Pancreas (tissue), 10 donors: ENCODE results near the gene TIPIN. TPM values are rescaled to one million over a fixed set of nuclear protein-coding genes. Genes with fewer than 3 reads are reported as not detected.
"Not testable (repeated sequence)": the region's sequence is repeated elsewhere in the genome, so short reads cannot be mapped to it uniquely, and the experiment has no call there.

ENCODE experiments used
- ATAC-seq, 4 donors: fragments of 200-7000 bp; cut with Tn5 transposase; one replicate each; pipeline versions ENCODE4 v1.8.0 to v1.9.1; 2020; ENCODE audit warnings: mild to moderate bottlenecking in 4 of 4, moderate library complexity in 4 of 4
- DNase-seq, 6 donors: peaks; one replicate each; pipeline ENCODE4 v3.0.0-alpha.2; 2020
- FAIRE-seq: peaks from 2 replicates; lab custom pipeline; 2012; peaks lifted over from hg19 to GRCh38; lab: Jason Lieb, UNC
- H3K27ac ChIP-seq, 4 donors: fragments of 200-600 bp; sonication (generic); 1 replicate in 3 of 4; 2 replicates in 1 of 4; pipeline versions ENCODE4 v1.5.0 to v1.8.0; 2020
- H3K27me3 ChIP-seq, 4 donors: fragments of 200-600 bp; one replicate each; pipeline ENCODE4 v1.8.0; 2021
- H3K36me3 ChIP-seq, 3 donors: fragments of 200-600 bp; sonication (generic) in 1 of 3; one replicate each; pipeline versions ENCODE4 v1.5.0 to v1.8.0; 2020 to 2021
- H3K4me1 ChIP-seq, 3 donors: fragments of 200-600 bp; one replicate each; pipeline ENCODE4 v1.8.0; 2021
- H3K4me3 ChIP-seq, 4 donors: fragments of 200-600 bp; sonication (generic) in 2 of 4; one replicate each; pipeline versions ENCODE4 v1.5.0 to v1.8.0; 2020 to 2021
- H3K9me3 ChIP-seq, 4 donors: fragments of 200-600 bp; one replicate each; pipeline ENCODE4 v1.8.0; 2021
- CTCF ChIP-seq, 4 donors: fragments of 200-600 bp; sonication (generic) in 3 of 4; IDR thresholded peaks; one replicate each; pipeline versions ENCODE4 v1.5.0 to v1.8.0; 2021; ENCODE audit warnings: antibody characterized with exemption in 4 of 4
- WGBS, 2 donors: extraction: QIAGEN DNeasy Blood & Tissue Kit; methylation state at CpG; one replicate each; pipeline ENCODE4 v1.1.7; 2013; 5-methylcytosine and 5-hydroxymethylcytosine counted together
- intact Hi-C, 3 donors: fragments of 100-400 bp; cut with DNase I; formaldehyde crosslinking; loops; one replicate each; pipeline versions ENCODE4 v1.11.1 to v1.14.2; 2022
- polyA plus RNA-seq, 2 donors: library from polyadenylated mRNA; stranded (reverse); fragments of 200-250 nt; gene quantifications; one replicate each; pipeline ENCODE4 v1.2.3, GENCODE V29; 2013
- total RNA-seq, 6 donors: library from RNA; stranded (reverse); fragmentation: NEBNext Ultra II Directional in 4 of 6; extraction: Animal tissue kit (Norgen Biotek cat#: 25700) in 4 of 6; gene quantifications; one replicate each; pipeline versions ENCODE4 v1.2.1 to v1.2.4, GENCODE V29; 2021 to 2023
- donor health status: healthy with polysubstance abuse.
- donor health status: DM: no; HTN: no; CAD: no; lungs with moderate emphysema.
- donor health status: DM: no; HTN: no; CAD: no.
- donor health status: control.
- donor health status: control.
- donor health status: Bipolar disorder and iron deficiency.
- donor health status: DM: yes; HTN: yes; CAD: no.
- donor health status: DM: no; HTN: no; CAD: no.
- donor health status: DM: no; HTN: no; CAD: no.
- donor health status: DM: yes; HTN: yes; CAD: no.

The TIPIN gene
- total and polyA plus RNA-seq, 8 donors: 2.5 to 5.2 (median 3.4) TPM

DNA sequence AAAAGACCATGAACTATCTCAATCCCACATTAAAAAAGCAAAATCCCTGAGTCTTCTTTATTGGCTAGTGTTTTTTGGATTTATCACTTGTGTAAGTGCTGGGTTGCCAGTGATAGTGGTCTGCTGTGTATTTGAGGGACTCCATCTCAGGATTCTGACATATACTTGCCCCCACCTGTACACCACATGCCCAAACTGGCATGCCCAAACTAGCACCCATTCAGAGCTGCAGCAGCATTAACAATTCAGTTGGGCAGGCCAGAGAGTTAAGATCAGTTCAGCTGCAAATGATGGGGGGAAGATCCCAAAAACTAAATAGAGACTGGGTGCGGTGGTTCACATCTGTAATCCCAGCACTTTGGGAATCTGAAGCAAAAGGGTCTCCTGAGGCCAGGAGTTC lies 6.3 kb upstream of the TIPIN start:
- no peaks in the 10 kb centered on the region for H3K9me3 ChIP-seq
- intact Hi-C loops: no loop called here
- no peaks in the 10 kb centered on the region for H3K4me1 ChIP-seq
- no peak overlapping the region for H3K4me3 ChIP-seq
- no peaks in the 10 kb centered on the region for H3K27me3 ChIP-seq
- FAIRE-seq: no peak
- no peak for TF ChIP-seq CTCF (IDR thresholded peaks at IDR 0.05)
- DNase-seq: no peak
- H3K27ac ChIP-seq: no peak overlapping the region
- H3K36me3 ChIP-seq: no peaks in the 10 kb centered on the region
- WGBS, 2 donors: 94 to 95% methylated on average over 1 of the region's 1 CpG
- no peak for ATAC-seq

DNA sequence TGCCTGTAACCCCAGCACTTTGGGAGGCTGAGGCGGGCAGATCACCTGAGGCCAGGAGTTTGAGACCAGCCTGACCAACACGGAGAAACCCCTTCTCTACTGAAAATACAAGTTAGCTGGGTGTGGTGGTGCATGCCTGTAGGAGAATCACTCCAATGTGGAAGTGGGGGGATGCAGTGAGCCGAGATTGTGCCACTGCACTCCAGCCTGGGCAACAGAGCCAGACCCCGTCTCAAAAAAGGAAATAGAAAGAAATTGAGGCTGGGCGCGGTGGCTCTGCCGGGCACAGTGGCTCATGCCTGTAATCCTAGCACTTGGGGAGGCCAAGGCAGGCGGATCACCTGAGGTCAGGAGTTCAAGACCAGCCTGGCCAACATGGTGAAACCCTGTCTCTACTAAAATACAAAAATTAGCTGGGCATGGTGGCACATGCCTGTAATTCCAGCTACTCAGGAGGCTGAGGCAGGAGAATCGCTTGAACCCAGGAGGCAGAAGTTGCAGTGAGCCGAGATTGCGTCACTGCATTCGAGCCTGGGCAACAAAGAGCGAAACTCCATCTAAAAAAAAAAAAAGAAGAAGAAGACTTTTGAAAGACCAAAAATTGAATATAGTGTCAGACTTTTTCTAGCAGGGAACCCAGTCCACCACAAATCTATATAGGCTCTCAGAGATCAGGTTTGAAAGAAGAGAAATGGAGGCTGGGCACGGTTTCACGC lies 5.4 kb upstream of the TIPIN start:
- intact Hi-C loops, H3K36me3 ChIP-seq, H3K27me3 ChIP-seq, H3K4me3 ChIP-seq, FAIRE-seq, ATAC-seq, H3K4me1 ChIP-seq, H3K9me3 ChIP-seq, H3K27ac ChIP-seq, DNase-seq: not testable (repeated sequence)
- 83 to 87% methylated on average over 15 of the region's 15 CpGs for WGBS, 2 donors

GRCh38 chr15:66359740-66360139 lies 3.3 kb upstream of the TIPIN start:
- Histone ChIP-seq H3K4me1 (no peaks in the 10 kb centered on the region), H3K27me3 (no peaks in the 10 kb centered on the region), H3K9me3 (no peaks in the 10 kb centered on the region), H3K4me3 (no peak overlapping the region), H3K36me3 (no peaks in the 10 kb centered on the region), H3K27ac (no peak overlapping the region)
- DNase-seq (no peak), FAIRE-seq (no peak), ATAC-seq (no peak)
- 83 to 84% methylated on average over 7 of the region's 7 CpGs for WGBS, 2 donors
- TF ChIP-seq CTCF (IDR thresholded peaks at IDR 0.05): no peak
- intact Hi-C loops: no loop called here

GRCh38 chr15:66356077-66356358 lies 467 bp downstream of the TIPIN start:
- Histone ChIP-seq H3K27ac (peak overlapping the region in 3 of 4 donors; percentile 33 to 52 (median 49)), H3K9me3 (no peaks in the 10 kb centered on the region), H3K36me3 (no peaks in the 10 kb centered on the region), H3K4me3 (peak overlapping the region; percentile 42 to 69 (median 53)), H3K4me1 (no peaks in the 10 kb centered on the region), H3K27me3 (no peaks in the 10 kb centered on the region)
- ATAC-seq (peak in 1 of 4 donors; percentile 21), DNase-seq (peak in 1 of 6 donors; percentile 4), FAIRE-seq (no peak)
- no peak for TF ChIP-seq CTCF (IDR thresholded peaks at IDR 0.05)
- WGBS, 2 donors: 5 to 11% methylated on average over 12 of the region's 12 CpGs
- intact Hi-C loops: no loop called here

- FAIRE-seq, DNase-seq, H3K36me3 ChIP-seq, H3K9me3 ChIP-seq, H3K4me1 ChIP-seq, H3K27ac ChIP-seq, H3K4me3 ChIP-seq, intact Hi-C loops, H3K27me3 ChIP-seq: not testable (repeated sequence)
- peak in 1 of 4 donors; percentile 40 for ATAC-seq
- WGBS, 2 donors: 49 to 52% methylated on average over 5 of the region's 5 CpGs
Observed at GRCh38 chr15:66348530-66348929, 8.0 kb downstream of the TIPIN start.

GRCh38 chr15:66328771-66329170 lies 27.7 kb downstream of the TIPIN start:
- DNase-seq (no peak), ATAC-seq (no peak), FAIRE-seq (no peak)
- TF ChIP-seq CTCF (IDR thresholded peaks at IDR 0.05): no peak
- intact Hi-C loops: no loop called here
- H3K4me3 ChIP-seq: no peak overlapping the region
- WGBS, 2 donors: 92 to 94% methylated on average over 14 of the region's 14 CpGs
- H3K9me3 ChIP-seq: no peaks in the 10 kb centered on the region
- no peak overlapping the region for H3K27ac ChIP-seq
- no peaks in the 10 kb centered on the region for H3K4me1 ChIP-seq
- H3K36me3 ChIP-seq: peaks cover 0 to 60% (median 37%) of the 10 kb centered on the region in 3 donors
- H3K27me3 ChIP-seq: no peaks in the 10 kb centered on the region
